Fibroblast of skin of scalp (primary cell): ENCODE results near the gene CCNL2.
"Not testable (repeated sequence)": the region's sequence is repeated elsewhere in the genome, so short reads cannot be mapped to it uniquely, and the experiment has no call there.

ENCODE experiments used
- DNase-seq: peaks from one replicate; pipeline ENCODE4 v3.0.0-alpha.2; 2013

Gene CCNL2

GRCh38 chr1:1373051-1373814, 25.9 kb downstream of the CCNL2 start:
- no peak for DNase-seq

GRCh38 chr1:1371746-1372711, 27.1 kb downstream of the CCNL2 start:
- peak; percentile 50 for DNase-seq

DNA sequence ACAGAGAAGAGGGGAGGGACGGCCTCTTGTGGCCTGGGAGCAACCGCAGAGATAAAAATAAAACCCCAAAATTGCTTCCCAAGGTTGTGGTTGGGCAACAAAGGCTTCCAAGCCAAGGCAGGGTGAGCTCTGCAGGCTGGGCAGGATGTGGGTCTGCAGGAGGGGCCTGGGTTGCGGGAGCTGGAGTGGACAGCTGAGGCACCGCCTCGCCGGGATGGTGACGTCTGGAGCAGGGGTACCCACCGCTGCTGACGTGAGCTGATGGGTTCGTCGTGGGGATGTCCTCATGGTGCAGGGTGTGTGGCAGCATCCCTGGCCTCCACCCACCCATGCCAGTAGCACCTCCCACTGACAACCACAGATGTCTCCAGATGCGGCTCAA, 27.8 kb downstream of the CCNL2 start:
- DNase-seq = no peak

DNA sequence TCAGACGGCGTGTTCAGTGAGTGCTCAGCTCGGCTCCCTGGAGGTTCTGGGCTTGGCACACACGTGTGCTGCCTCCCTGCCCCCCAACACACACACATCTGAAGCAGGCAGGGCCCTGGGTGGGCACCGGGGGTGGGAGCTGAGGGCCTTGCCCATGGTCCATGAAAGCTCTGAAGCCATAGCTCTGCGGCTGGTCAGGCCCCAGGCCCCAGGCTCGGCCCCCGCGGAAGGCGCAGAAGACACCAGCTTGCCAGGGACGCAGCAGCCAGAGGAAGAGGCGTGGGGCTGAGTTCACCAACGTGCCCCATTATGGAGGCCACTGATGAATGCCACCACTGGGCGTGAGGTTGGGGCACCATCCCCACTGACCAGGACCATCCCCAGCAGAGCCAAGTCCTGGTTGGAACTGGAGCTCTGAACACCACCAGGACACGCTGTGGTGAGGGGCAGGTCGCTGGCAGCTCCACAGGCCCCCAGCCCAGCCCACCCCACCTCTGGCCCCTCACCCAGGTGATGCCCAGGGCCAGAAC, 28.3 kb downstream of the CCNL2 start:
- DNase-seq = no peak

- DNase-seq = not testable (repeated sequence)
These were observed 29.0 kb downstream of the CCNL2 start for GRCh38 chr1:1370094-1370493.

DNA sequence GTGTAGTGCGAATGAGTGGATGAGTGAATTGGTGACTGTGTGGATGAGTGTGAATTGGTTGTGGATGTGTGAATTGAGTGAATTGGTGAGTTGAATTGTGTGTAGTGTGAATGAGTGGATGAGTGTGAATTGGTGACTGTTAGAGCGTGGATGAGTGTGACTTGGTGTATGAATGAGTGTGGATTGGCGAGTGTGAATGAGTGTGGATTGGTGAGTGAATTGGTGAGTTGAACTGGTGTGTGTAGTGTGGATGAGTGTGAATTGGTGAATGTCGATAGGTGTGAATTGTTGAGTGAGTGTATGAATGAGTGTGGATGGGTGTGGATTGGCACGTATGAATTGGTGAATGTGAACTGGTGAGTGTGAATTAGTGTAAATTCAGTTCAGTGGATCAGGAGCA, 31.8 kb downstream of the CCNL2 start:
- DNase-seq = no peak

- no peak for DNase-seq
These were observed 32.5 kb downstream of the CCNL2 start for GRCh38 chr1:1366699-1367066.

- no peak for DNase-seq
These were observed 33.0 kb downstream of the CCNL2 start for GRCh38 chr1:1365875-1366698.

GRCh38 chr1:1364266-1364665, 34.9 kb downstream of the CCNL2 start:
- no peak for DNase-seq

DNA sequence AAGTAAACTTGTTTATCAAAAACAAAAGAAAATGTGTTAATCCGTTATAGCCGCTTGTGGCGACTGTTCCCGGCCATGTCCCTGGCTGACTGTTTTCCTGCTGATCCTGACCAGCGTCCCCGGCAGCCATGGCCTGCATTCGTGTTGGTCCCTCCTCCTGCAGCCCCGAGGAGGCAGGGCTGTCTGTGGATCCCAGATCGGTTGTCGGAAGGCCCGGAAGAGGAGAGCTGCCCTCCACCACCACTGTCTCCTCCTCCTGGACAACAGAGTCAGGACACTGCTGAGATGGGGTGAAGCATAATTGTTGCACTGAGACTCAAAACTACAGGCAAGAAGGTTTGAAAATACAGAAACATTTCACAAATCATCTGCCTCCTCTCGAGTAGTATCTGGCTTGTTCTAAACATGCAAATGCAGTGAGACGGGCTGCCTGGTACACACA, 37.1 kb downstream of the CCNL2 start:
- DNase-seq = peak; percentile 90

DNA sequence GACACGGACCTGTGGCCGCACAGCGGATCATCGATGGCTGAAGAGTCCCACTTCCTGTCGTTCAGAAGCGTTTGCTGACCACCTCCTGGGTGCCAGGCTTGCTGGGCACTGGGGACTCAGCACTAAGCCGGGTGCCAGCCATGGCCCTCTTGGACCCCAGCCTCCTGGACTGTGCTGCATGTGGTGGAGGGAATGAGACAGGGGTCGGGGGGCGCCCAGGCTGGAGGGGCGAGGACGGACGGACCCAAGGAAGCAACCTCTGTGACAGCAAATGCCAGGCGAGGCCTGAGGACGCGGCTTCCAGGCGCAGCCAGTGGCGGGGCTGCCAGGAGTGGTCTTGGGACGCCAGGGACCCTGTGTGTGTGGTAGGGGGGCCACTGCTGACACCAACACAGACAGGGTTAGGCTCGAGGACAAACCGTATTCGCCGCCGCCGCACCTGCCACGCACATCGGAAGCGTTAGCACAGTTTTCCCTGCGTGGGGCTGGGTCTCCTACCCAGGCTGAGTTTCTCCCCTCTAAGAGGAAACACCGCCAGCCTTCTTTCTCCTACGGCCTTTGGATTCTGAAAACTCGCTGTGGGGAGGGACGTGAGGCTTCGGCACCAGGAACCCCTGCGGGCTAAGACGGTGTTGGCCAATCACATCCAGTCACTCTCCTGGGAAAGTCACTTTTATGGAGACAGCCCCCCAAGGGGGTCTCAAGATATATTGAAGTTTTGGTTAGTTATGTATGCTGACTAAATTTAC, 37.7 kb downstream of the CCNL2 start:
- no peak for DNase-seq

- DNase-seq = peak; percentile 96
These were observed 38.5 kb downstream of the CCNL2 start for GRCh38 chr1:1360506-1361169.

- peak; percentile 89 for DNase-seq
These were observed 39.3 kb downstream of the CCNL2 start for GRCh38 chr1:1359664-1360468.

- peak; percentile 86 for DNase-seq
These were observed 39.8 kb downstream of the CCNL2 start for GRCh38 chr1:1359308-1359663.

GRCh38 chr1:1358433-1359271, 40.5 kb downstream of the CCNL2 start, which contains the start of gene MXRA8:
MXRA8 (minus strand) TSS chr1:1358555; CDS start chr1:1358504, 51 bp downstream.
- peak; percentile 94 for DNase-seq

GRCh38 chr1:1357871-1358432, 41.2 kb downstream of the CCNL2 start:
- no peak for DNase-seq

- DNase-seq = no peak
These were observed 42.2 kb downstream of the CCNL2 start for GRCh38 chr1:1356796-1357401.

DNA sequence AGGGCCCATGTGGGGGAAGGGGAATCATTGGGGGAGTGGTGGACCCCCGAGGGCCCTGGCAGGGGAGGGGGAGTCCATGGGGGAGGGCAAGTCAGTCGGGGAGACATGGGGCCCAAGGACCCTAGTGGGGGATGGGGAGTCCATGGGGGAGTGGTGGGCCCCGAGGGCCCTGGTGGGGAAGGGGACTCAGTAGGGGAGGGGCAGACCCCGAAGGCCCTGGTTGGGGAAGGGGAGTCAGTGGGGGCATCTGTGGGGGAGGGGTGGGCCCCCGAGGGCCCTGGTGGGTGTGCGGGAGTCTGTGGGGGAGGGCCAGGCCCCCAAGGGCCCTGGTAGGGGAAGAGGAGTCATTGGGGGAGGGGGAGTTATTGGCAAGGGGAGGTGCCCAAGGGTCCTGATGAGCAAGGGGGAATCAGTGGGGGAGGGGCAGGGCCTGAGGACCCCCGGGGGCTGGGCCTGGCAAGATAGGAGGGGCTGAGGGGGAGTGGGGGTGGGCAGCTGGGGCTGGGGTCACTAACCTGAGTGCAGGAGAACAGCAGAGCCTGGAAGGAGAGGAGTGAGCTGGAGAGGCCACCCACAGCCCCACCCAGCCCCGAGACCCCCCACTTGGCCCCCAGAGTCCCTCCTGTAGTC, 42.9 kb downstream of the CCNL2 start:
- DNase-seq = no peak
